PFSK-1 (cell line): ENCODE measurements around the gene BCAS3.

Experiments used
- FOXP2 ChIP-seq: optimal IDR thresholded peaks from 2 replicates; pipeline ENCODE3; 2011; ENCODE audit warnings: borderline replicate concordance, control low read depth, inconsistent platforms; ENCODE audit not compliant: insufficient read depth; ENCODE audit errors: extremely low read length, extremely low read depth
- POLR2AphosphoS5 ChIP-seq: IDR thresholded peaks from 2 replicates; pipeline ENCODE4 v1.6.1; 2012; ENCODE audit warnings: low read depth, mild to moderate bottlenecking, control low read depth, low read length, moderate library complexity
- SIN3A ChIP-seq: IDR thresholded peaks from 2 replicates; pipeline ENCODE4 v1.6.1; 2012; ENCODE audit warnings: mild to moderate bottlenecking, low read length, moderate library complexity, borderline replicate concordance; ENCODE audit not compliant: insufficient read depth
- TAF1 ChIP-seq: IDR thresholded peaks from 2 replicates; pipeline ENCODE4 v1.6.1; 2012; ENCODE audit warnings: low read length, control low read depth, borderline replicate concordance; ENCODE audit not compliant: insufficient read depth
- TF ChIP-seq, protein P1 (sequence below), 2 experiments: IDR thresholded peaks; 2 replicates each; pipeline versions ENCODE4 v1.6.1 to v1.8.0; 2011 to 2012; ENCODE audit warnings: low read depth in 2 of 2, low read length in 2 of 2, control low read depth in 1 of 2, inconsistent platforms in 1 of 2, mild to moderate bottlenecking in 1 of 2, moderate library complexity in 1 of 2; ENCODE audit not compliant: insufficient read depth in 1 of 2

BCAS3 gene

DNA sequence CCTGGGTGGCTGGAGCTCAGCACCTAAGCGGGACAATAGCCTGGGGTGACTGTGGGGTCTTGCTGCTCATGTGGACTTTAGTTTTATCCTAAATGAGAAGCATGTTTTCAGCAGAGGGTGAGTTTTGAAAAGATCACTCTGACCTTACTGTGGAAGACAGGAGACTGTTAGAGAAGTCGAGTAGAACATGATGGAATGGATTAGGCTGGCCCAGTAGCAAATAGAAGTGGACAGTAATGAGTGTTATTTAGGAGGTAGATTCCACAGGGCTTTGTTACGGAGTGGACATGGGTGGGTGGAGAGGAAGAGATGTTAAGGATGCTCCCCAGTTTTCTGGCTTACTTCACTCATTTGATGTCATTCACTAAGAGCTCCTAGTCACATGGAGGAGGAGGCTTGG lies 648.7 kb downstream of the BCAS3 start:
- TF ChIP-seq FOXP2 (no peak), POLR2AphosphoS5 (no peak), SIN3A (no peak), TAF1 (no peak)
- TF ChIP-seq, protein P1, sequence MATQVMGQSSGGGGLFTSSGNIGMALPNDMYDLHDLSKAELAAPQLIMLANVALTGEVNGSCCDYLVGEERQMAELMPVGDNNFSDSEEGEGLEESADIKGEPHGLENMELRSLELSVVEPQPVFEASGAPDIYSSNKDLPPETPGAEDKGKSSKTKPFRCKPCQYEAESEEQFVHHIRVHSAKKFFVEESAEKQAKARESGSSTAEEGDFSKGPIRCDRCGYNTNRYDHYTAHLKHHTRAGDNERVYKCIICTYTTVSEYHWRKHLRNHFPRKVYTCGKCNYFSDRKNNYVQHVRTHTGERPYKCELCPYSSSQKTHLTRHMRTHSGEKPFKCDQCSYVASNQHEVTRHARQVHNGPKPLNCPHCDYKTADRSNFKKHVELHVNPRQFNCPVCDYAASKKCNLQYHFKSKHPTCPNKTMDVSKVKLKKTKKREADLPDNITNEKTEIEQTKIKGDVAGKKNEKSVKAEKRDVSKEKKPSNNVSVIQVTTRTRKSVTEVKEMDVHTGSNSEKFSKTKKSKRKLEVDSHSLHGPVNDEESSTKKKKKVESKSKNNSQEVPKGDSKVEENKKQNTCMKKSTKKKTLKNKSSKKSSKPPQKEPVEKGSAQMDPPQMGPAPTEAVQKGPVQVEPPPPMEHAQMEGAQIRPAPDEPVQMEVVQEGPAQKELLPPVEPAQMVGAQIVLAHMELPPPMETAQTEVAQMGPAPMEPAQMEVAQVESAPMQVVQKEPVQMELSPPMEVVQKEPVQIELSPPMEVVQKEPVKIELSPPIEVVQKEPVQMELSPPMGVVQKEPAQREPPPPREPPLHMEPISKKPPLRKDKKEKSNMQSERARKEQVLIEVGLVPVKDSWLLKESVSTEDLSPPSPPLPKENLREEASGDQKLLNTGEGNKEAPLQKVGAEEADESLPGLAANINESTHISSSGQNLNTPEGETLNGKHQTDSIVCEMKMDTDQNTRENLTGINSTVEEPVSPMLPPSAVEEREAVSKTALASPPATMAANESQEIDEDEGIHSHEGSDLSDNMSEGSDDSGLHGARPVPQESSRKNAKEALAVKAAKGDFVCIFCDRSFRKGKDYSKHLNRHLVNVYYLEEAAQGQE (IDR thresholded peaks at IDR 0.05; ENCODE audit: insufficient read depth in 1 of 2, low read depth in 2 of 2, low read length in 2 of 2) = no peak

DNA sequence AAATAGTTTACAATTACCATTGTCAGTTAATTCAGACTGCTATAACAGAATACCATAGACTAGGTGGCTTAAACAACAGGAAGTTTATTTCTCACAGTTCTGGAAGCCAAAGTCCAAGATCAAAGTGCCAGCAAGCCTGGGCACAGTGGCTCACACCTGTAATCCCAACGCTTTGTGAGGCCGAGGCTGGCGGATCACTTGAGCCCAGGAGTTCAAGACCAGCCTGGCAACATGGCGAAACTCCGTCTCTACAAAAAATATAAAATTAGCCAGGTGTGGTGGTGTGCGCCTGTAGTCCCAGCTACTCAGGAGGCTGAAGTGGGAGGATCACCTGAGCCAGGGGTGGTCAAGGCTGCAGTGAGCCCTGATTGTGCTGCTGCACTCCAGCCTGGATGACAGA lies 650.7 kb downstream of the BCAS3 start:
- TF ChIP-seq FOXP2 (no peak), SIN3A (no peak), POLR2AphosphoS5 (no peak), TAF1 (no peak)
- TF ChIP-seq, protein P1 (IDR thresholded peaks at IDR 0.05; ENCODE audit: insufficient read depth in 1 of 2, low read depth in 2 of 2, low read length in 2 of 2) = no peak

DNA sequence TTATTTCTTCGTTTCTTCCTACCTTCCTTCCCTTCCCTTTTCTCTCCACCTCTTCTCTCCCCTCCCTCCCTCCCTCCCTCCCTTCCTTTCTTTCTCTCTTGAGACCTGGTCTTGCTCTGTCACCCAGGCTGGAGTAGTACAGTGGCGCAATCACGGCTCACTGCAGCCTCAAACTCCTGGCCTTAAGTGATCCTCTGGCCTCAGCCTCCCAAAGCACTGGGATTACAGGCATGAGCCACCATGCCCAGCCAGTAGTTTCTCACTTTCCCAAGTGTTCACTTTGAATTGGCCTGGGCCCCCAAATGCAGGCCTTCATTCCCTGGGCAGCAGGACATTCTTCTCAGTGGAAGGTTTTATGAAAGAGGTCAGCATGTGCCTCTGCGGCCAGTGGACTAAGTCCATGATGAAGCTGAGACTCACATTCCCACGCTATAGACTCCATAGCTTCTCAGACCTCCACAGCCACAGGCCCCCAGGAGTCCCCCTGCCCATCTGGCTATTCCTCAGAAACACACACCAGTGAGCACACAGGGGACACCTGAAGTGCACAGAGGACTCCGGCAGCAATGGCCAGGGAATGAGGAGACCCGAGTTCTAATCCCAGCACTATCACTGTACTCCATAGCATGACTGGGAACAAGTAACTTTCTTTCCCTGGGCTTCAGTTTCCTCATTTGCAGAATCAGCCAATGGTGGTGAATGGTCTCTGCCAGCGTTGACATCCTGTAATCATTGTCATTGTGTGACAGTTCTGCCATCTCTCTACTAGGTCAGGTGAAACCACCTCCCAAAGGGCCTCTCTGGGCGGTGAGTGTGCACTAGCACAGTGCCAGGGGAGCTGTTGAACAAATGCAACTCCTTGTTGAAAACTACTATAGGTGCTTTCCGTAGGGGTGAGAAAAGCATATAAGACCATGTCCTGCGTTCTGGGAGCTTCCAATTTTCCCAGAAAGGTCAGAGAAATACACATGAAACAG lies 652.8 kb downstream of the BCAS3 start:
- TF ChIP-seq POLR2AphosphoS5 (no peak), TAF1 (no peak), FOXP2 (no peak), SIN3A (no peak)
- TF ChIP-seq, protein P1 (IDR thresholded peaks at IDR 0.05; ENCODE audit: insufficient read depth in 1 of 2, low read depth in 2 of 2, low read length in 2 of 2) = no peak

GRCh38 chr17:61331178-61331577 lies 653.5 kb downstream of the BCAS3 start:
- TF ChIP-seq SIN3A (no peak), FOXP2 (no peak), POLR2AphosphoS5 (no peak), TAF1 (no peak)
- TF ChIP-seq, protein P1 (IDR thresholded peaks at IDR 0.05; ENCODE audit: insufficient read depth in 1 of 2, low read depth in 2 of 2, low read length in 2 of 2) = no peak

- TF ChIP-seq SIN3A = no peak
- TF ChIP-seq, protein P1 (IDR thresholded peaks at IDR 0.05; ENCODE audit: insufficient read depth in 1 of 2, low read depth in 2 of 2, low read length in 2 of 2) = no peak
- TF ChIP-seq TAF1 = no peak
- no peak for TF ChIP-seq FOXP2
- no peak for TF ChIP-seq POLR2AphosphoS5
Observed at GRCh38 chr17:61331886-61332285, 654.2 kb downstream of the BCAS3 start.
